WERI-Rb-1 (cell line): ENCODE measurements around the gene ATP1A4.

Source experiments
- DNase-seq: peaks from one replicate; pipeline ENCODE4 v3.0.0-alpha.2; 2020
- H3K27ac ChIP-seq: fragments of 250-450 bp; sonication (Bioruptor Pico); 2 replicates; pipeline ENCODE4 v1.5.1; 2020; ENCODE audit warnings: mild to moderate bottlenecking, moderate library complexity
- H3K27me3 ChIP-seq: fragments of 250-450 bp; sonication (Bioruptor Pico); 2 replicates; pipeline ENCODE4 v1.5.1; 2021; ENCODE audit warnings: mild to moderate bottlenecking, low read depth, moderate library complexity; ENCODE audit not compliant: insufficient read depth, severe bottlenecking
- H3K36me3 ChIP-seq: fragments of 250-450 bp; sonication (Bioruptor Pico); 2 replicates; pipeline ENCODE4 v1.5.1; 2020; ENCODE audit warnings: mild to moderate bottlenecking, moderate library complexity
- H3K4me3 ChIP-seq: 2 replicates; pipeline ENCODE4 v1.5.1; 2011; ENCODE audit warnings: low read depth, mild to moderate bottlenecking, control low read depth, low read length
- H3K9me3 ChIP-seq: fragments of 250-450 bp; sonication (Bioruptor Pico); 2 replicates; pipeline ENCODE4 v1.5.1; 2021; ENCODE audit warnings: mild to moderate bottlenecking, moderate library complexity; ENCODE audit not compliant: severe bottlenecking
- CTCF ChIP-seq: IDR thresholded peaks from 2 replicates; pipeline ENCODE4 v1.5.1; 2011; ENCODE audit warnings: low read depth, mild to moderate bottlenecking, control low read depth, inconsistent platforms, low read length

Gene ATP1A4

GRCh38 chr1:160189649-160190625, 38.5 kb downstream of the ATP1A4 start, which contains the start of gene CASQ1:
Gene CASQ1, plus strand, starts transcription at chr1:160190575. Its CDS starts 177 bp downstream, at chr1:160190752.
- H3K27me3 ChIP-seq: no peaks in the 10 kb centered on the region
- no peak for TF ChIP-seq CTCF
- no peak within 1 kb of the TSS for H3K4me3 ChIP-seq
- H3K9me3 ChIP-seq: no peaks in the 10 kb centered on the region
- no peaks in the 10 kb centered on the region for H3K36me3 ChIP-seq
- DNase-seq: no peak
- H3K27ac ChIP-seq: no peak within 1 kb of the TSS

GRCh38 chr1:160191756-160192155, 40.4 kb downstream of the ATP1A4 start:
- no peaks in the 10 kb centered on the region for H3K27me3 ChIP-seq
- no peaks in the 10 kb centered on the region for H3K9me3 ChIP-seq
- DNase-seq: no peak
- H3K4me3 ChIP-seq: no peak overlapping the region
- TF ChIP-seq CTCF: no peak
- H3K36me3 ChIP-seq: no peaks in the 10 kb centered on the region
- no peak overlapping the region for H3K27ac ChIP-seq

- no peak overlapping the region for H3K27ac ChIP-seq
- H3K27me3 ChIP-seq: no peaks in the 10 kb centered on the region
- no peak for DNase-seq
- H3K9me3 ChIP-seq: no peaks in the 10 kb centered on the region
- TF ChIP-seq CTCF: no peak
- no peaks in the 10 kb centered on the region for H3K36me3 ChIP-seq
- no peak overlapping the region for H3K4me3 ChIP-seq
Measured at GRCh38 chr1:160192234-160192633, 40.8 kb downstream of the ATP1A4 start.

- H3K36me3 ChIP-seq: no peaks in the 10 kb centered on the region
- peak overlapping the region; percentile 23 for H3K4me3 ChIP-seq
- no peaks in the 10 kb centered on the region for H3K9me3 ChIP-seq
- H3K27me3 ChIP-seq: no peaks in the 10 kb centered on the region
- DNase-seq: peak; percentile 98
- peak overlapping the region; percentile 83 for H3K27ac ChIP-seq
- TF ChIP-seq CTCF: peak; percentile 97
Measured at GRCh38 chr1:160193091-160193819, 41.9 kb downstream of the ATP1A4 start.

- Histone ChIP-seq H3K27me3 (no peaks in the 10 kb centered on the region), H3K9me3 (no peaks in the 10 kb centered on the region), H3K36me3 (no peaks in the 10 kb centered on the region), H3K4me3 (no peak overlapping the region), H3K27ac (peak overlapping the region; percentile 83)
- DNase-seq: no peak
- TF ChIP-seq CTCF: no peak
Measured at GRCh38 chr1:160193832-160194736, 42.7 kb downstream of the ATP1A4 start.
